HTR-8/SVneo (cell line): ENCODE data around the gene TTLL11.

ENCODE experiments used
- DNase-seq: peaks from one replicate; pipeline ENCODE4 v3.0.0; 2011; ENCODE audit warnings: low spot score, mixed read lengths; ENCODE audit not compliant: insufficient read length
- FAIRE-seq: peaks from 2 replicates; lab custom pipeline; 2011; peaks lifted over from hg19 to GRCh38; lab: Jason Lieb, UNC

Gene TTLL11

GRCh38 chr9:122058051-122058450 is 35.1 kb downstream of the TTLL11 start:
- no peak for FAIRE-seq
- DNase-seq = no peak

GRCh38 chr9:122057211-122057610 is 35.9 kb downstream of the TTLL11 start:
- no peak for DNase-seq
- no peak for FAIRE-seq

- peak; percentile 11 for DNase-seq
- FAIRE-seq = no peak
These were observed 36.6 kb downstream of the TTLL11 start for GRCh38 chr9:122056484-122056883.

- FAIRE-seq (no peak), DNase-seq (no peak)
These were observed 37.4 kb downstream of the TTLL11 start for GRCh38 chr9:122055701-122056100.

- no peak for FAIRE-seq
- peak; percentile 9 for DNase-seq
These were observed 39.3 kb downstream of the TTLL11 start for GRCh38 chr9:122053567-122054350.

- FAIRE-seq (no peak), DNase-seq (no peak)
These were observed 40.0 kb downstream of the TTLL11 start for GRCh38 chr9:122053064-122053463.

GRCh38 chr9:122051351-122052321 is 41.5 kb downstream of the TTLL11 start:
- no peak for DNase-seq
- no peak for FAIRE-seq

- DNase-seq (no peak), FAIRE-seq (no peak)
These were observed 42.9 kb downstream of the TTLL11 start for GRCh38 chr9:122050167-122050566.

GRCh38 chr9:122042056-122042455 is 51.1 kb downstream of the TTLL11 start:
- FAIRE-seq = no peak

GRCh38 chr9:122040561-122041242 is 52.4 kb downstream of the TTLL11 start:
- FAIRE-seq (no peak), DNase-seq (no peak)

More at GRCh38 chr9:122042056-122042455, 51.1 kb downstream of the TTLL11 start:
- no peak for DNase-seq

GRCh38 chr9:122039234-122039633 is 53.9 kb downstream of the TTLL11 start:
- FAIRE-seq = no peak
- DNase-seq = no peak

GRCh38 chr9:122036988-122037387 is 56.1 kb downstream of the TTLL11 start:
- FAIRE-seq = no peak
- no peak for DNase-seq

GRCh38 chr9:122036408-122036807 is 56.7 kb downstream of the TTLL11 start:
- no peak for DNase-seq

GRCh38 chr9:122033775-122034373 is 59.2 kb downstream of the TTLL11 start:
- FAIRE-seq (no peak), DNase-seq (no peak)

More at GRCh38 chr9:122036408-122036807, 56.7 kb downstream of the TTLL11 start:
- FAIRE-seq = no peak

GRCh38 chr9:122032346-122032745 is 60.8 kb downstream of the TTLL11 start:
- FAIRE-seq (no peak), DNase-seq (no peak)

- FAIRE-seq (no peak), DNase-seq (no peak)
These were observed 61.3 kb downstream of the TTLL11 start for GRCh38 chr9:122031776-122032175.

- FAIRE-seq (no peak), DNase-seq (no peak)
These were observed 62.0 kb downstream of the TTLL11 start for GRCh38 chr9:122031157-122031556.

GRCh38 chr9:122030357-122030756 is 62.8 kb downstream of the TTLL11 start:
- no peak for FAIRE-seq
- no peak for DNase-seq

GRCh38 chr9:122029898-122030297 is 63.2 kb downstream of the TTLL11 start:
- FAIRE-seq (no peak), DNase-seq (no peak)

- no peak for FAIRE-seq
- DNase-seq = no peak
These were observed 65.0 kb downstream of the TTLL11 start for GRCh38 chr9:122028089-122028488.
